NB4 (cell line): Measurements from ENCODE around the gene MYBPHL.

Experiments
- POLR2A ChIP-seq: IDR thresholded peaks from 2 replicates; pipeline ENCODE4 v1.6.1; 2011; ENCODE audit warnings: mild to moderate bottlenecking; ENCODE audit not compliant: insufficient read length; ENCODE audit errors: extremely low read depth
- TF ChIP-seq, protein P1 (sequence below): IDR thresholded peaks from one replicate; pipeline ENCODE4 v1.5.1; 2012; ENCODE audit warnings: low read depth, low read length

DNA sequence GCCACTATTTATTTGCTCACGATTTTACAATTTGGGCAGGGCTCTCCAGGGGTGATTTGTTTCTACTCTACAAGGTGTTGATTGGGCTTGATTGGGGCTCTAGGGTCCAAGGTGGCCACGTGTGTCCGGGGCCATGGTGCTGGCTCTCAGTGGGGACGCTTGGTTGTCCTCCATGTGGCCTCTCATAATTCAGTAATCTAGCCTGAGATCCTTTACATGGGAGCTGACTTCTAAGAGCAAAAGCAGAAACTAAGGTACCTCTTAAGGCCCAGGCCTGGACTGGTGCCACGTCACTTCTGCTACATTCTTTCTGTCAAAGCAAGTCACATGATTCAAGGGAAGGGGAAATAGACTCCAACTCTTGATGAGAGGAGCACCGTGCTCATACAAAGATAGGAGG, 15.8 kb downstream of the MYBPHL start:
- TF ChIP-seq, protein P1, sequence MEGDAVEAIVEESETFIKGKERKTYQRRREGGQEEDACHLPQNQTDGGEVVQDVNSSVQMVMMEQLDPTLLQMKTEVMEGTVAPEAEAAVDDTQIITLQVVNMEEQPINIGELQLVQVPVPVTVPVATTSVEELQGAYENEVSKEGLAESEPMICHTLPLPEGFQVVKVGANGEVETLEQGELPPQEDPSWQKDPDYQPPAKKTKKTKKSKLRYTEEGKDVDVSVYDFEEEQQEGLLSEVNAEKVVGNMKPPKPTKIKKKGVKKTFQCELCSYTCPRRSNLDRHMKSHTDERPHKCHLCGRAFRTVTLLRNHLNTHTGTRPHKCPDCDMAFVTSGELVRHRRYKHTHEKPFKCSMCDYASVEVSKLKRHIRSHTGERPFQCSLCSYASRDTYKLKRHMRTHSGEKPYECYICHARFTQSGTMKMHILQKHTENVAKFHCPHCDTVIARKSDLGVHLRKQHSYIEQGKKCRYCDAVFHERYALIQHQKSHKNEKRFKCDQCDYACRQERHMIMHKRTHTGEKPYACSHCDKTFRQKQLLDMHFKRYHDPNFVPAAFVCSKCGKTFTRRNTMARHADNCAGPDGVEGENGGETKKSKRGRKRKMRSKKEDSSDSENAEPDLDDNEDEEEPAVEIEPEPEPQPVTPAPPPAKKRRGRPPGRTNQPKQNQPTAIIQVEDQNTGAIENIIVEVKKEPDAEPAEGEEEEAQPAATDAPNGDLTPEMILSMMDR: no peak
- no peak for TF ChIP-seq POLR2A
